ENCODE measurements around the gene ATR. TPM values are rescaled to one million over a fixed set of nuclear protein-coding genes. Genes with fewer than 3 reads are reported as not detected.

ATR gene
- total and polyA plus RNA-seq, 9 of the 15 experiments (the other 6 are each of a cell fraction or from before 2014, with no cell fraction given) = 18.0 to 37.8 (median 23.2) TPM

DNA sequence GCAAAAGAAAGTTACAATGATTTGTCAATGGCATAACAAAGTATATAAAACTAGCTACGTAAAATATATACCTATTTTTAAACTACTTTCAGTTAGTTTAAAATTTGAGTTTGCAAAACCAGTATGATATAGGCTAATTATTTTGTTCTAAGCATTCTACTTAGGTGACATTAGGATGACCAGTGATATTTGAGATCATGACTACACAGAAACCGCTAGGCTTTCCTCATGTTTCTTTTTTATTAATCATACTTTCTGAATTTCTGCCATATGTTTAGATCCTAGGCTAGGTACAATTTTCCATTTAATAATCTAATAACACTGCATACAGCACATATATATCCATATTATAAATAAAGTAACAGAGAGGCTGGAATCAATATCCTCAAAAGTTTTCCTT lies 78.3 kb downstream of the ATR start:
- H3K27me3 ChIP-seq (ENCODE audit: control insufficient read depth in 2 of 2, insufficient read depth in 2 of 2, low read length in 2 of 2) = no peaks in the 10 kb centered on the region

More for the DNA sequence above, 78.3 kb downstream of the ATR start:
- no peak overlapping the region for H3K9ac ChIP-seq (ENCODE audit: insufficient read depth in 1 of 2, low read depth in 2 of 2, low read length in 2 of 2)
- no peak for FAIRE-seq
- no peaks in the 10 kb centered on the region for H3K9me3 ChIP-seq (replicated peaks; ENCODE audit: control insufficient read depth, insufficient read depth, low read depth, low read length)
- H3K4me3 ChIP-seq = no peak overlapping the region
- H3K79me2 ChIP-seq (ENCODE audit: control insufficient read depth, insufficient read depth, low read length) = no peaks in the 10 kb centered on the region
- no peaks in the 10 kb centered on the region for H3K9me1 ChIP-seq (ENCODE audit: control insufficient read depth, insufficient read depth, low read length)
- no peaks in the 10 kb centered on the region for H3K4me1 ChIP-seq (replicated peaks in 1 of 2; ENCODE audit: control insufficient read depth in 2 of 2, insufficient read depth in 2 of 2, low read length in 2 of 2)
- H3K4me2 ChIP-seq (ENCODE audit: insufficient read depth, low read length) = no peak overlapping the region
- intact Hi-C loops (cut with micrococcal nuclease) (no loop called here), in situ Hi-C loops (cut with MboI) (no loop called here)
- 91% methylated on average over 2 of the region's 2 CpGs for WGBS (ENCODE audit: insufficient coverage, low coverage, missing lambda C conversion rate)
- peaks cover 61% of the 10 kb centered on the region for H3K36me3 ChIP-seq (ENCODE audit: control insufficient read depth, insufficient read depth, low read length)
- TF ChIP-seq HCFC1 (IDR thresholded peaks at IDR 0.05; ENCODE audit: low read depth, low read length) = no peak
- no peak for TF ChIP-seq EHMT2 (IDR thresholded peaks at IDR 0.05)
- no peak for TF ChIP-seq E2F3 (CRISPR knock-in tag; IDR thresholded peaks at IDR 0.05)
- TF ChIP-seq, protein P1, sequence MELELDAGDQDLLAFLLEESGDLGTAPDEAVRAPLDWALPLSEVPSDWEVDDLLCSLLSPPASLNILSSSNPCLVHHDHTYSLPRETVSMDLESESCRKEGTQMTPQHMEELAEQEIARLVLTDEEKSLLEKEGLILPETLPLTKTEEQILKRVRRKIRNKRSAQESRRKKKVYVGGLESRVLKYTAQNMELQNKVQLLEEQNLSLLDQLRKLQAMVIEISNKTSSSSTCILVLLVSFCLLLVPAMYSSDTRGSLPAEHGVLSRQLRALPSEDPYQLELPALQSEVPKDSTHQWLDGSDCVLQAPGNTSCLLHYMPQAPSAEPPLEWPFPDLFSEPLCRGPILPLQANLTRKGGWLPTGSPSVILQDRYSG (tag; conservative IDR thresholded peaks at IDR 0.05; ENCODE audit: low read depth) = no peak
- no peak for TF ChIP-seq ETS2 (tag; IDR thresholded peaks at IDR 0.05; ENCODE audit: borderline replicate concordance, poor library complexity, severe bottlenecking)
- no peak for TF ChIP-seq SMAD1 (IDR thresholded peaks at IDR 0.05; ENCODE audit: low read depth, low read length, partially characterized antibody)
- no peak for TF ChIP-seq SREBF1 (IDR thresholded peaks at IDR 0.05; ENCODE audit: borderline replicate concordance, low read depth, low read length)
- TF ChIP-seq ZNF75A (CRISPR knock-in tag; IDR thresholded peaks at IDR 0.05) = no peak
- TF ChIP-seq, protein P2, sequence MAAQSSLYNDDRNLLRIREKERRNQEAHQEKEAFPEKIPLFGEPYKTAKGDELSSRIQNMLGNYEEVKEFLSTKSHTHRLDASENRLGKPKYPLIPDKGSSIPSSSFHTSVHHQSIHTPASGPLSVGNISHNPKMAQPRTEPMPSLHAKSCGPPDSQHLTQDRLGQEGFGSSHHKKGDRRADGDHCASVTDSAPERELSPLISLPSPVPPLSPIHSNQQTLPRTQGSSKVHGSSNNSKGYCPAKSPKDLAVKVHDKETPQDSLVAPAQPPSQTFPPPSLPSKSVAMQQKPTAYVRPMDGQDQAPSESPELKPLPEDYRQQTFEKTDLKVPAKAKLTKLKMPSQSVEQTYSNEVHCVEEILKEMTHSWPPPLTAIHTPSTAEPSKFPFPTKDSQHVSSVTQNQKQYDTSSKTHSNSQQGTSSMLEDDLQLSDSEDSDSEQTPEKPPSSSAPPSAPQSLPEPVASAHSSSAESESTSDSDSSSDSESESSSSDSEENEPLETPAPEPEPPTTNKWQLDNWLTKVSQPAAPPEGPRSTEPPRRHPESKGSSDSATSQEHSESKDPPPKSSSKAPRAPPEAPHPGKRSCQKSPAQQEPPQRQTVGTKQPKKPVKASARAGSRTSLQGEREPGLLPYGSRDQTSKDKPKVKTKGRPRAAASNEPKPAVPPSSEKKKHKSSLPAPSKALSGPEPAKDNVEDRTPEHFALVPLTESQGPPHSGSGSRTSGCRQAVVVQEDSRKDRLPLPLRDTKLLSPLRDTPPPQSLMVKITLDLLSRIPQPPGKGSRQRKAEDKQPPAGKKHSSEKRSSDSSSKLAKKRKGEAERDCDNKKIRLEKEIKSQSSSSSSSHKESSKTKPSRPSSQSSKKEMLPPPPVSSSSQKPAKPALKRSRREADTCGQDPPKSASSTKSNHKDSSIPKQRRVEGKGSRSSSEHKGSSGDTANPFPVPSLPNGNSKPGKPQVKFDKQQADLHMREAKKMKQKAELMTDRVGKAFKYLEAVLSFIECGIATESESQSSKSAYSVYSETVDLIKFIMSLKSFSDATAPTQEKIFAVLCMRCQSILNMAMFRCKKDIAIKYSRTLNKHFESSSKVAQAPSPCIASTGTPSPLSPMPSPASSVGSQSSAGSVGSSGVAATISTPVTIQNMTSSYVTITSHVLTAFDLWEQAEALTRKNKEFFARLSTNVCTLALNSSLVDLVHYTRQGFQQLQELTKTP (IDR thresholded peaks at IDR 0.05; ENCODE audit: low read depth in 1 of 2, partially characterized antibody in 2 of 2) = no peak
- TF ChIP-seq ERF (CRISPR knock-in tag; IDR thresholded peaks at IDR 0.05) = no peak
- TF ChIP-seq, protein P3, sequence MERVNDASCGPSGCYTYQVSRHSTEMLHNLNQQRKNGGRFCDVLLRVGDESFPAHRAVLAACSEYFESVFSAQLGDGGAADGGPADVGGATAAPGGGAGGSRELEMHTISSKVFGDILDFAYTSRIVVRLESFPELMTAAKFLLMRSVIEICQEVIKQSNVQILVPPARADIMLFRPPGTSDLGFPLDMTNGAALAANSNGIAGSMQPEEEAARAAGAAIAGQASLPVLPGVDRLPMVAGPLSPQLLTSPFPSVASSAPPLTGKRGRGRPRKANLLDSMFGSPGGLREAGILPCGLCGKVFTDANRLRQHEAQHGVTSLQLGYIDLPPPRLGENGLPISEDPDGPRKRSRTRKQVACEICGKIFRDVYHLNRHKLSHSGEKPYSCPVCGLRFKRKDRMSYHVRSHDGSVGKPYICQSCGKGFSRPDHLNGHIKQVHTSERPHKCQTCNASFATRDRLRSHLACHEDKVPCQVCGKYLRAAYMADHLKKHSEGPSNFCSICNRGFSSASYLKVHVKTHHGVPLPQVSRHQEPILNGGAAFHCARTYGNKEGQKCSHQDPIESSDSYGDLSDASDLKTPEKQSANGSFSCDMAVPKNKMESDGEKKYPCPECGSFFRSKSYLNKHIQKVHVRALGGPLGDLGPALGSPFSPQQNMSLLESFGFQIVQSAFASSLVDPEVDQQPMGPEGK (CRISPR knock-in tag; IDR thresholded peaks at IDR 0.05; ENCODE audit: borderline replicate concordance) = no peak
- DNase-seq (ENCODE audit: extremely low read depth in 1 of 4, low spot score in 3 of 4) = no peak
- no peak overlapping the region for H3K27ac ChIP-seq (ENCODE audit: extremely low read depth, low read depth, low read length)
- no peak for ATAC-seq
- ChIA-PET POLR2A (no interaction called here), CTCF (ENCODE audit: low intra/inter-chr PET ratio) (no interaction called here)
- no peaks in the 10 kb centered on the region for H4K20me1 ChIP-seq (replicated peaks; ENCODE audit: control insufficient read depth, insufficient read depth, low read length)
- H2AFZ ChIP-seq (ENCODE audit: low read depth, low read length) = no peak overlapping the region
- BruUV-seq (replicated peaks) = no TSS peak
